Loucy (cell line): Measurements from ENCODE around the gene DDX42.
A peak's percentile ranks its signal among the peaks of the same experiment; 100 is the strongest.

Source experiments
- H2AFZ ChIP-seq: fragments of 200-600 bp; sonication (generic); 2 replicates; pipeline ENCODE4 v1.6.0; 2016; ENCODE audit warnings: antibody characterized with exemption, mild to moderate bottlenecking, low read length, moderate library complexity
- H3F3A ChIP-seq: fragments of 200-600 bp; 2 replicates; pipeline ENCODE4 v1.6.0; 2016; ENCODE audit warnings: antibody characterized with exemption, low read depth, mild to moderate bottlenecking
- H3K27me3 ChIP-seq: fragments of 200-600 bp; sonication (generic); 2 replicates; pipeline ENCODE4 v1.6.1; 2014; ENCODE audit warnings: low read length, mild to moderate bottlenecking; ENCODE audit not compliant: insufficient read depth, poor library complexity, severe bottlenecking
- H3K36me3 ChIP-seq: fragments of 200-600 bp; sonication (generic); 2 replicates; pipeline ENCODE4 v1.6.1; 2016; ENCODE audit warnings: low read length; ENCODE audit not compliant: insufficient read depth
- H3K4me1 ChIP-seq: fragments of 200-600 bp; sonication (generic); 2 replicates; pipeline ENCODE4 v1.5.1; 2014; ENCODE audit warnings: low read length, mild to moderate bottlenecking; ENCODE audit not compliant: insufficient read depth, poor library complexity, severe bottlenecking
- H3K4me2 ChIP-seq: fragments of 200-600 bp; sonication (generic); 2 replicates; pipeline ENCODE4 v1.6.0; 2014; ENCODE audit warnings: antibody characterized with exemption, low read length, low read depth, mild to moderate bottlenecking; ENCODE audit not compliant: poor library complexity, severe bottlenecking
- H3K4me3 ChIP-seq: fragments of 200-600 bp; sonication (generic); 2 replicates; pipeline ENCODE4 v1.5.1; 2014; ENCODE audit warnings: low read length, mild to moderate bottlenecking, mixed read lengths; ENCODE audit not compliant: poor library complexity, severe bottlenecking
- H3K79me2 ChIP-seq: fragments of 200-600 bp; sonication (generic); 2 replicates; pipeline ENCODE4 v1.6.1; 2014; ENCODE audit warnings: low read length; ENCODE audit not compliant: insufficient read depth
- H3K9ac ChIP-seq: fragments of 200-600 bp; sonication (generic); 2 replicates; pipeline ENCODE4 v1.6.0; 2014; ENCODE audit warnings: mild to moderate bottlenecking, low read depth, low read length, moderate library complexity; ENCODE audit not compliant: poor library complexity, severe bottlenecking
- H3K9me2 ChIP-seq: fragments of 200-600 bp; sonication (generic); replicated peaks from 2 replicates; pipeline ENCODE4 v1.6.1; 2016; ENCODE audit warnings: low read depth, low read length, mixed read lengths
- H3K9me3 ChIP-seq: fragments of 200-600 bp; sonication (generic); 2 replicates; pipeline ENCODE4 v1.6.1; 2014; ENCODE audit warnings: mild to moderate bottlenecking, antibody characterized with exemption, low read length, low read depth; ENCODE audit not compliant: insufficient read depth
- H4K20me1 ChIP-seq: fragments of 200-600 bp; sonication (generic); 2 replicates; pipeline ENCODE4 v1.6.0; 2014; ENCODE audit warnings: antibody characterized with exemption, low read length, mild to moderate bottlenecking; ENCODE audit not compliant: insufficient read depth, poor library complexity, severe bottlenecking
- CTCF ChIP-seq: fragments of 200-600 bp; sonication (generic); conservative IDR thresholded peaks from 2 replicates; pipeline ENCODE4 v1.5.1; 2014; ENCODE audit warnings: mild to moderate bottlenecking, antibody characterized with exemption, low read length
- EZH2phosphoT487 ChIP-seq: fragments of 200-600 bp; IDR thresholded peaks from 2 replicates; pipeline ENCODE4 v1.6.1; 2018; ENCODE audit warnings: antibody characterized with exemption, mild to moderate bottlenecking, moderate library complexity, borderline replicate concordance

The DDX42 gene

GRCh38 chr17:63838631-63839171 lies 64.7 kb downstream of the DDX42 start:
- peaks cover 42% of the 10 kb centered on the region for H3K4me1 ChIP-seq
- H4K20me1 ChIP-seq: peaks cover 40% of the 10 kb centered on the region
- H3K9me3 ChIP-seq: no peaks in the 10 kb centered on the region
- peak overlapping the region; percentile 97 for H3K9ac ChIP-seq
- H3K9me2 ChIP-seq: no peaks in the 10 kb centered on the region
- peaks cover 4% of the 10 kb centered on the region; the same call in 1 of the 2 replicates for H3F3A ChIP-seq
- H2AFZ ChIP-seq: no peak overlapping the region
- peak overlapping the region; percentile 85 for H3K4me2 ChIP-seq
- TF ChIP-seq EZH2phosphoT487 (no peak), CTCF (no peak)
- H3K27me3 ChIP-seq: no peaks in the 10 kb centered on the region
- H3K36me3 ChIP-seq: peaks cover 21% of the 10 kb centered on the region; the same call in 1 of the 2 replicates
- peaks cover 85% of the 10 kb centered on the region for H3K79me2 ChIP-seq
- H3K4me3 ChIP-seq: peak overlapping the region; percentile 89

- Histone ChIP-seq H3K4me2 (peak overlapping the region; percentile 85), H3K4me1 (peaks cover 46% of the 10 kb centered on the region), H4K20me1 (peaks cover 40% of the 10 kb centered on the region), H3K79me2 (peaks cover 66% of the 10 kb centered on the region), H3F3A (peaks cover 10% of the 10 kb centered on the region), H3K27me3 (no peaks in the 10 kb centered on the region), H3K36me3 (peaks cover 6% of the 10 kb centered on the region; the same call in 1 of the 2 replicates), H2AFZ (no peak overlapping the region), H3K4me3 (peak overlapping the region; percentile 89), H3K9me2 (no peaks in the 10 kb centered on the region), H3K9ac (peak overlapping the region; percentile 97), H3K9me3 (no peaks in the 10 kb centered on the region)
- TF ChIP-seq CTCF (no peak), EZH2phosphoT487 (no peak)
Observed at GRCh38 chr17:63840591-63841349, 66.8 kb downstream of the DDX42 start.

- Histone ChIP-seq H3F3A (peaks cover 10% of the 10 kb centered on the region), H3K36me3 (peaks cover 6% of the 10 kb centered on the region; the same call in 1 of the 2 replicates), H3K9me2 (no peaks in the 10 kb centered on the region), H4K20me1 (peaks cover 40% of the 10 kb centered on the region), H3K9me3 (no peaks in the 10 kb centered on the region), H3K4me1 (peaks cover 46% of the 10 kb centered on the region), H3K79me2 (peaks cover 61% of the 10 kb centered on the region), H3K4me3 (peak overlapping the region; percentile 89), H3K4me2 (peak overlapping the region; percentile 85), H2AFZ (peak overlapping the region; percentile 20; the same call in 1 of the 2 replicates), H3K9ac (peak overlapping the region; percentile 97), H3K27me3 (no peaks in the 10 kb centered on the region)
- TF ChIP-seq CTCF: no peak
- no peak for TF ChIP-seq EZH2phosphoT487
Observed at GRCh38 chr17:63841350-63842172, 67.6 kb downstream of the DDX42 start.
